ENCODE results near the gene CCDC12. TPM values are rescaled to one million over a fixed set of nuclear protein-coding genes. Genes with fewer than 3 reads are reported as not detected.
A peak's percentile ranks its signal among the peaks of the same experiment; 100 is the strongest.

Gene CCDC12
- total and polyA plus RNA-seq, 12 donors = 28.8 to 137 (median 34.2) TPM

DNA sequence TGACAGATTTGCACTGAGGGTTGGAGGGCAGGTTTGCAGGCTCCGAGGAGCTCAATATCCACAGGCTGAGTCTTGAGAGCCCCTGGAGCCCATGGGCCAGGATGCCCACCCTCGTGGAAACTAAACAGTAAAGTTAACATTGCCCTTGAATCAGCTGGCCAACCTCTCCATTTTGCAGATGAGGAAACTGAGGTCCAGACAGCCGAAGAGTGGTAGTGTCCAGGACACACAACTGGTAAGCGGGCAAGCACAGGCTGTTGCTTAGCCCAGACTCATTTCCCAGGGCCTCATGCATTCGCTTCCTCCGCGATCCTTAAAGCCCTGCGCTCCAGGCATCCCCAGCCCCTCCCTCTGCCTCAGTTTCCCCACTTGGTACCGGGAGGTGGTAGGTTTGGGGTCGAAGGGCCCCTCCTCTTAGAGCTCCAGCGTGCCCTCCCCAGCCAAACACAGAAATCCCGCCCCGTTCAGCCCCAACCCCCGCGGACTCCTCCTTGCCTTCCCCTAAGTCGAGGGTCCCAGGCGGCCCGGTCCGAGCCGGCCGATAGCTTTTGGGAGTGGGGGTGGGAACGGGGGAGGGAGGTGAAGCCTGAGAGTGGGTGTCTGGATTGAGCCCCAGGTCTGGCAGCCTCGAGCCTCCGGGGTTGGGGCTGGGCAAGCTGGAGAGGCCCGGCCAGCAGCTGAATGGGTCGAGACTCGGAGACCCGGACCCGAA is 95.5 kb downstream of the CCDC12 start:
- H3K9me3 ChIP-seq = no peaks in the 10 kb centered on the region
- H3K36me3 ChIP-seq = no peaks in the 10 kb centered on the region
- H3K4me3 ChIP-seq = peak overlapping the region in 9 of 10 donors; percentile 51 to 69 (median 63)
- peaks cover 4 to 39% (median 23%) of the 10 kb centered on the region in 9 donors for H3K4me1 ChIP-seq
- 39 to 43% methylated on average over 29 of the region's 29 CpGs for WGBS, 2 donors
- H3K27ac ChIP-seq = peak overlapping the region in 9 of 10 donors; percentile 50 to 81 (median 79)
- DNase-seq (no peak), ATAC-seq (no peak)
- intact Hi-C loops (cut with DNase I) = no loop called here
- peaks cover 4 to 59% (median 35%) of the 10 kb centered on the region in 7 donors for H3K27me3 ChIP-seq
- TF ChIP-seq, protein P1, sequence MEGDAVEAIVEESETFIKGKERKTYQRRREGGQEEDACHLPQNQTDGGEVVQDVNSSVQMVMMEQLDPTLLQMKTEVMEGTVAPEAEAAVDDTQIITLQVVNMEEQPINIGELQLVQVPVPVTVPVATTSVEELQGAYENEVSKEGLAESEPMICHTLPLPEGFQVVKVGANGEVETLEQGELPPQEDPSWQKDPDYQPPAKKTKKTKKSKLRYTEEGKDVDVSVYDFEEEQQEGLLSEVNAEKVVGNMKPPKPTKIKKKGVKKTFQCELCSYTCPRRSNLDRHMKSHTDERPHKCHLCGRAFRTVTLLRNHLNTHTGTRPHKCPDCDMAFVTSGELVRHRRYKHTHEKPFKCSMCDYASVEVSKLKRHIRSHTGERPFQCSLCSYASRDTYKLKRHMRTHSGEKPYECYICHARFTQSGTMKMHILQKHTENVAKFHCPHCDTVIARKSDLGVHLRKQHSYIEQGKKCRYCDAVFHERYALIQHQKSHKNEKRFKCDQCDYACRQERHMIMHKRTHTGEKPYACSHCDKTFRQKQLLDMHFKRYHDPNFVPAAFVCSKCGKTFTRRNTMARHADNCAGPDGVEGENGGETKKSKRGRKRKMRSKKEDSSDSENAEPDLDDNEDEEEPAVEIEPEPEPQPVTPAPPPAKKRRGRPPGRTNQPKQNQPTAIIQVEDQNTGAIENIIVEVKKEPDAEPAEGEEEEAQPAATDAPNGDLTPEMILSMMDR (IDR thresholded peaks at IDR 0.05) = no peak

DNA sequence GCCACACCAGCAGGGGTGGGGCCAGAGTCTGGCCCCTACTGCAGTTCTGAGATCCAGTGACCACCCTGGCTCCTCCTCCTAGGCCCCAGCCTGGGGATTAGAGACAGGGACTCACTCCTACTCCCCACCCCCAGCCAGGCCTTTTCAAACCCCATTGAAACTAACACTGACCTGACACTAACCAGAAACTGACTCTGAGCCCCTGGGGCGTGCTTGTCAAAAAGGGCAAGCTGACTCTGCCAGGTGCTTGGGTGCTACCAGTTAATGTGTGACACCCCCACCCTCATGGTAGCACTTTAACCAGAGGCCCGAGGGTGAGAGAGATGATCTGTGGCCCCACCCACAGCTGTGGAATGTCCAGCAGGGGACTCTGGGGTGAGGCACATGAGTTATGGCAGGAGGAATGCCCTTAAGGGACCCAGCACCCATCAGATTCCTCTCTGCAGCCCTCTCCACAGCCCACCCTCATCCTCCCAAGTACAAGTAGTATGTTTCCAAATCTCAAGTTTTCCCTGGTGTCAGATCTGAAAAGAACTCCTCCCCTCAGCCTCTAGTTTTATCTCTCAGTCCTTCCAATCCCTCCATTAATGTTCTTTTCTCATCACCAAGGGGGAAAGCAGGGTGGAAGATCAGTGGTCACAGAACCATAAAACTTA is 97.6 kb downstream of the CCDC12 start:
- TF ChIP-seq, protein P1 (IDR thresholded peaks at IDR 0.05) = no peak
- ATAC-seq = peak in 1 of 8 donors; percentile 33
- H3K4me3 ChIP-seq = no peak overlapping the region
- no peaks in the 10 kb centered on the region for H3K36me3 ChIP-seq
- H3K4me1 ChIP-seq = peaks cover 9 to 48% (median 24%) of the 10 kb centered on the region in 9 donors
- DNase-seq = no peak
- H3K9me3 ChIP-seq = no peaks in the 10 kb centered on the region
- intact Hi-C loops (cut with DNase I) = no loop called here
- peaks cover 4 to 40% (median 30%) of the 10 kb centered on the region in 7 donors for H3K27me3 ChIP-seq
- WGBS, 2 donors = 42 to 50% methylated on average over 2 of the region's 2 CpGs
- no peak overlapping the region for H3K27ac ChIP-seq

DNA sequence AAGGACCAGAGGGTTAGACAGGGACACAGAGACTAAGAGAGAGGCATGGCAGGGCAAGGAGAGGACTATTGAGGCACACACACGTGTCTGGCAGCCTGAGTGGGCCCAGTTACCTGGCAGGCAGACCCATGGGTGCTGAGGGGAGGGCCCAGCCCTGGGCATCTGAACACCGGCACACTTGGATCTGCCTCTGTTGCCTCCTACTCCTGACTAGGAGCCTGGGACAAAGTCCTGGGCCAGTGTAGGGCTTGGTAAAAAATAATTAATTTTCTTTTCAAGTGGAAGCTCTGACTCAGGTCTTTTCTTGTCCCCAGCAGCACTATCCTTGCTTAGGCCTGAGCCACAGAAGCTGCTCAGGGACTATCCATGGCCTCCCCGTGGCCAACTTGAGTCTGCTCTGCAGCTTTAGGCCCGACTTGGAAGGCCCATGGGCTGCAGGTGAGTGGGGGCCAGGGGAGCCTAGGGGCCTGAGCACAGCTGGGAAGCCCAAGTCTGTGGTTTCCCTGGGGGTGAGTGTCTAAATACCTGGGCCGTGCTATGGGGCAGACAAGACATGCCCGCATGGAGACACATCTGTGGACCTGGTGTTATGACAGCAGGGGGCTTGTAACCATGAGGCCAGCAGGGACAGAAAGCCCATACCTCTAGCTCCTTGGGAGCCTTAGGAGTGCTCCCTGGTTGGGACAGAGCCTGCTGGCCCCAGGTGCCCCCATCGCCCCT is 99.0 kb downstream of the CCDC12 start, which contains the start of gene PTH1R:
PTH1R (plus strand) TSS at position 316 of the 720 bp plus-strand sequence. CDS start 5,839 bp downstream, outside the sequence.
- Histone ChIP-seq H3K4me1 (peaks cover 15 to 53% (median 27%) of the 10 kb centered on the region in 9 donors), H3K27ac (peak within 1 kb of the TSS in 1 of 10 donors; percentile 25)
- intact Hi-C loops (cut with DNase I) = no loop called here

More for the DNA sequence above, 99.0 kb downstream of the CCDC12 start, which contains the start of gene PTH1R:
- ATAC-seq = no peak
- Histone ChIP-seq H3K36me3 (no peaks in the 10 kb centered on the region), H3K4me3 (no peak within 1 kb of the TSS), H3K27me3 (peaks cover 0 to 27% (median 18%) of the 10 kb centered on the region in 7 donors), H3K9me3 (no peaks in the 10 kb centered on the region)
- 86 to 88% methylated on average over 7 of the region's 7 CpGs for WGBS, 2 donors
- TF ChIP-seq, protein P1 (IDR thresholded peaks at IDR 0.05) = no peak
- DNase-seq = no peak
